ENCODE data around the gene LHCGR.

- no peak for TF ChIP-seq CTCF (IDR thresholded peaks at IDR 0.05 in 8 of 11, conservative IDR thresholded peaks at IDR 0.05 in 3 of 11)
- TF ChIP-seq POLR2AphosphoS5 (IDR thresholded peaks at IDR 0.05): no peak
- TF ChIP-seq POLR2A (IDR thresholded peaks at IDR 0.05): no peak
These were observed 44.2 kb downstream of the LHCGR start for GRCh38 chr2:48711343-48711742.

Measured in spleen (tissue), 7 donors.